Neural cell (in vitro differentiated cells): ENCODE data around the gene BAD.

ENCODE experiments used
- CTCF ChIP-seq: fragments of 450-650 bp; IDR thresholded peaks from 2 replicates; pipeline ENCODE4 v1.5.1; 2014; ENCODE audit warnings: antibody characterized with exemption, mild to moderate bottlenecking, moderate library complexity; ENCODE audit not compliant: poor library complexity, severe bottlenecking
- REST ChIP-seq: IDR thresholded peaks from 2 replicates; pipeline ENCODE4 v1.6.1; 2012; ENCODE audit warnings: borderline replicate concordance

- TF ChIP-seq CTCF (no peak), REST (no peak)
Observed at GRCh38 chr11:64284962-64285884, 758 bp upstream of the BAD start, which contains the start of gene GPR137.
